H1 (cell line): ENCODE measurements around the gene SCP2. TPM values are rescaled to one million over a fixed set of nuclear protein-coding genes. Genes with fewer than 3 reads are reported as not detected.

Experiments
- CTCF ChIA-PET: fragments of 300-600 bp; sonication (Branson Sonifier 250); formaldehyde crosslinking; loops from one replicate; lab custom pipeline; 2021; ENCODE audit not compliant: partially characterized antibody; lab: Charles Lee
- POLR2A ChIA-PET: fragments of 300-600 bp; sonication (Branson Sonifier 250); formaldehyde crosslinking; loops from one replicate; lab custom pipeline; 2021; ENCODE audit warnings: inconsistent platforms; ENCODE audit not compliant: partially characterized antibody; lab: Charles Lee
- DNase-seq, 2 experiments: peaks; one replicate each; pipeline versions ENCODE4 v3.0.0 to v3.0.0-alpha.2; 2010 to 2022; ENCODE audit warnings: low spot score in 2 of 2, low read depth in 1 of 2, mixed read lengths in 1 of 2
- FAIRE-seq: peaks from 2 replicates; lab custom pipeline; 2011; peaks lifted over from hg19 to GRCh38; lab: Jason Lieb, UNC
- H2AFZ ChIP-seq: 2 replicates; pipeline ENCODE4 v1.8.1; 2012; ENCODE audit warnings: low read length, inconsistent platforms
- H2AK5ac ChIP-seq: 2 replicates; pipeline ENCODE4 v1.6.1; 2013; ENCODE audit warnings: low read depth, low read length
- H2BK120ac ChIP-seq: replicated peaks from 2 replicates; pipeline ENCODE3; 2013; ENCODE audit warnings: low read depth, low read length, inconsistent platforms
- H2BK12ac ChIP-seq: 2 replicates; pipeline ENCODE4 v1.6.1; 2013; ENCODE audit warnings: low read depth, low read length
- H2BK15ac ChIP-seq: 2 replicates; pipeline ENCODE4 v1.6.1; 2013; ENCODE audit warnings: low read length
- H2BK20ac ChIP-seq: 2 replicates; pipeline ENCODE4 v1.6.1; 2013; ENCODE audit warnings: low read length
- H2BK5ac ChIP-seq: 2 replicates; pipeline ENCODE4 v1.6.1; 2013; ENCODE audit warnings: low read depth, low read length
- H3K14ac ChIP-seq: 2 replicates; pipeline ENCODE4 v1.6.1; 2013; ENCODE audit warnings: inconsistent platforms; ENCODE audit not compliant: insufficient read length
- H3K18ac ChIP-seq: 2 replicates; pipeline ENCODE4 v1.6.1; 2013; ENCODE audit warnings: low read length; ENCODE audit errors: extremely low read depth
- H3K23ac ChIP-seq: 2 replicates; pipeline ENCODE4 v1.6.1; 2013; ENCODE audit warnings: inconsistent platforms; ENCODE audit not compliant: insufficient read length
- H3K23me2 ChIP-seq: 2 replicates; pipeline ENCODE4 v1.6.1; 2013; ENCODE audit warnings: low read depth, low read length
- H3K27ac ChIP-seq: 2 replicates; pipeline ENCODE4 v1.6.1; 2011; ENCODE audit warnings: low read depth, low read length, inconsistent platforms
- H3K27me3 ChIP-seq, 4 experiments: replicated peaks in 1 of 4; 1 replicate in 1 of 4; 2 replicates in 3 of 4; pipeline versions ENCODE4 v1.6.1 to v1.8.1; 2011 to 2013; ENCODE audit warnings: low read length in 3 of 4, mild to moderate bottlenecking in 3 of 4, inconsistent platforms in 2 of 4, mixed read lengths in 2 of 4, moderate library complexity in 1 of 4; ENCODE audit not compliant: control insufficient read depth in 3 of 4, insufficient read depth in 3 of 4; ENCODE audit errors: extremely low read depth in 1 of 4
- H3K36me3 ChIP-seq, 4 experiments: 2 replicates each; pipeline versions ENCODE4 v1.6.1 to v1.8.1; 2011 to 2013; ENCODE audit warnings: mild to moderate bottlenecking in 4 of 4, low read length in 3 of 4, moderate library complexity in 2 of 4, control low read depth in 1 of 4, inconsistent platforms in 1 of 4; ENCODE audit not compliant: insufficient read depth in 4 of 4, control insufficient read depth in 2 of 4
- H3K4ac ChIP-seq: replicated peaks from 2 replicates; pipeline ENCODE3; 2013; ENCODE audit warnings: low read length, low read depth, mixed read lengths, inconsistent platforms; ENCODE audit not compliant: insufficient read length
- H3K4me1 ChIP-seq, 4 experiments: replicated peaks in 1 of 4; 1 replicate in 1 of 4; 2 replicates in 3 of 4; pipeline versions ENCODE4 v1.6.1 to v1.8.1; 2011 to 2013; ENCODE audit warnings: low read length in 3 of 4, inconsistent platforms in 2 of 4, mixed read lengths in 1 of 4; ENCODE audit not compliant: insufficient read depth in 4 of 4, control insufficient read depth in 3 of 4
- H3K4me2 ChIP-seq, 2 experiments: 2 replicates each; pipeline versions ENCODE4 v1.6.1 to v1.8.1; 2011 to 2013; ENCODE audit warnings: low read depth in 2 of 2, low read length in 2 of 2, control low read depth in 1 of 2, inconsistent platforms in 1 of 2, mild to moderate bottlenecking in 1 of 2; ENCODE audit not compliant: insufficient read depth in 1 of 2
- H3K4me3 ChIP-seq, 4 experiments: fragments of 200-600, 300-600 bp in 1 of 4; sonication (generic), shearing (Covaris generic), sonication (Bioruptor Twin) in 1 of 4; 2 replicates each; pipeline versions ENCODE4 v1.5.1 to v1.8.1; 2011 to 2016; ENCODE audit warnings: low read length in 4 of 4, low read depth in 3 of 4, control low read depth in 2 of 4, inconsistent platforms in 2 of 4, mild to moderate bottlenecking in 2 of 4, mixed read lengths in 1 of 4, moderate library complexity in 1 of 4; ENCODE audit not compliant: insufficient read depth in 2 of 4; ENCODE audit errors: extremely low read depth in 1 of 4
- H3K56ac ChIP-seq: replicated peaks from 2 replicates; pipeline ENCODE3; 2013; ENCODE audit warnings: low read depth, mild to moderate bottlenecking, mixed read lengths, low read length, inconsistent platforms; ENCODE audit not compliant: insufficient read length
- H3K79me1 ChIP-seq: 2 replicates; pipeline ENCODE4 v1.6.1; 2013; ENCODE audit warnings: low read depth, low read length, control low read depth
- H3K79me2 ChIP-seq, 2 experiments: 2 replicates each; pipeline versions ENCODE4 v1.6.1 to v1.8.1; 2012 to 2013; ENCODE audit warnings: low read length in 2 of 2, mild to moderate bottlenecking in 2 of 2, inconsistent platforms in 1 of 2; ENCODE audit not compliant: insufficient read depth in 2 of 2, control insufficient read depth in 1 of 2
- H3K9ac ChIP-seq, 4 experiments: replicated peaks in 1 of 4; 1 replicate in 1 of 4; 2 replicates in 3 of 4; pipeline versions ENCODE4 v1.6.1 to v1.8.1; 2011 to 2013; ENCODE audit warnings: low read depth in 3 of 4, low read length in 3 of 4, control low read depth in 2 of 4, mild to moderate bottlenecking in 2 of 4, moderate library complexity in 2 of 4, inconsistent platforms in 1 of 4; ENCODE audit errors: extremely low read depth in 1 of 4
- H3K9me3 ChIP-seq, 2 experiments: 2 replicates each; pipeline versions ENCODE4 v1.6.1 to v1.8.1; 2012 to 2013; ENCODE audit warnings: mild to moderate bottlenecking in 2 of 2, moderate library complexity in 2 of 2, control low read depth in 1 of 2, inconsistent platforms in 1 of 2, low read depth in 1 of 2, low read length in 1 of 2, mixed read lengths in 1 of 2; ENCODE audit not compliant: insufficient read depth in 2 of 2
- H4K20me1 ChIP-seq, 2 experiments: replicated peaks in 1 of 2; 2 replicates each; pipeline versions ENCODE3 to v1.8.1; 2011 to 2013; ENCODE audit warnings: inconsistent platforms in 2 of 2, low read length in 2 of 2, mild to moderate bottlenecking in 1 of 2; ENCODE audit not compliant: insufficient read depth in 2 of 2, control insufficient read depth in 1 of 2
- H4K5ac ChIP-seq: 2 replicates; pipeline ENCODE4 v1.6.1; 2013; ENCODE audit warnings: low read length, low read depth, mixed read lengths, inconsistent platforms; ENCODE audit not compliant: insufficient read length
- H4K8ac ChIP-seq: 2 replicates; pipeline ENCODE4 v1.8.0; 2013; ENCODE audit warnings: mild to moderate bottlenecking, moderate library complexity, low read length, inconsistent platforms; ENCODE audit not compliant: insufficient read depth; ENCODE audit errors: extremely low read depth
- H4K91ac ChIP-seq: replicated peaks from 2 replicates; pipeline ENCODE3; 2013; ENCODE audit warnings: low read length, mixed read lengths, inconsistent platforms; ENCODE audit not compliant: insufficient read length
- CEBPB ChIP-seq: IDR thresholded peaks from 2 replicates; pipeline ENCODE4 v1.6.1; 2012; ENCODE audit warnings: low read depth, low read length
- EGR1 ChIP-seq: IDR thresholded peaks from 2 replicates; pipeline ENCODE4 v1.6.1; 2011; ENCODE audit warnings: low read depth, low read length, borderline replicate concordance
- GTF2F1 ChIP-seq: IDR thresholded peaks from 2 replicates; pipeline ENCODE4 v1.6.1; 2012; ENCODE audit warnings: low read depth, low read length, improper control_type of control experiment, borderline replicate concordance
- JUN ChIP-seq: IDR thresholded peaks from 2 replicates; pipeline ENCODE4 v1.6.1; 2011; ENCODE audit warnings: low read depth, mild to moderate bottlenecking, improper control_type of control experiment, low read length
- JUND ChIP-seq: IDR thresholded peaks from 2 replicates; pipeline ENCODE4 v1.6.1; 2011; ENCODE audit warnings: mild to moderate bottlenecking, improper control_type of control experiment, low read length
- KDM5A ChIP-seq: fragments of 200-600 bp; IDR thresholded peaks from 2 replicates; pipeline ENCODE4 v1.7.1; 2012; ENCODE audit warnings: mild to moderate bottlenecking, low read length, inconsistent platforms, mixed read lengths
- SAP30 ChIP-seq: fragments of 300-600 bp; sonication (generic); IDR thresholded peaks from 2 replicates; pipeline ENCODE4 v1.7.1; 2012; ENCODE audit warnings: low read length, moderate library complexity, mild to moderate bottlenecking, inconsistent platforms; ENCODE audit not compliant: insufficient read depth, insufficient replicate concordance
- SIN3A ChIP-seq, 2 experiments: IDR thresholded peaks in 1 of 2; conservative IDR thresholded peaks in 1 of 2; 2 replicates each; pipeline ENCODE4 v1.6.1; 2011 to 2012; ENCODE audit warnings: low read length in 2 of 2, improper control_type of control experiment in 1 of 2, low read depth in 1 of 2, mild to moderate bottlenecking in 1 of 2
- SIX5 ChIP-seq: IDR thresholded peaks from 2 replicates; pipeline ENCODE4 v1.6.1; 2011; ENCODE audit warnings: mild to moderate bottlenecking, low read depth, low read length
- SP1 ChIP-seq: IDR thresholded peaks from 2 replicates; pipeline ENCODE4 v1.6.1; 2011; ENCODE audit warnings: low read depth, low read length
- SP4 ChIP-seq: IDR thresholded peaks from 2 replicates; pipeline ENCODE4 v1.6.1; 2012; ENCODE audit warnings: low read length, inconsistent platforms
- SRF ChIP-seq: IDR thresholded peaks from 2 replicates; pipeline ENCODE4 v1.6.1; 2011; ENCODE audit warnings: mild to moderate bottlenecking, low read depth, low read length, moderate library complexity
- TAF1 ChIP-seq: IDR thresholded peaks from 2 replicates; pipeline ENCODE4 v1.6.1; 2011; ENCODE audit warnings: mild to moderate bottlenecking, low read depth, low read length
- WGBS, 2 experiments: shearing (Covaris generic) in 1 of 2; methylation state at CpG; one replicate each; pipeline versions ENCODE4 v1.1.6 to v1.1.7; 2013 to 2015; ENCODE audit warnings: low lambda C conversion rate in 2 of 2, mixed read lengths in 2 of 2, inconsistent platforms in 1 of 2, low coverage in 1 of 2, missing lambda C conversion rate in 1 of 2; ENCODE audit not compliant: insufficient replicate concordance in 2 of 2, insufficient coverage in 1 of 2, insufficient read length in 1 of 2; ENCODE audit errors: extremely low coverage in 1 of 2, missing lambda C conversion rate in 1 of 2; 5-methylcytosine and 5-hydroxymethylcytosine counted together
- polyA plus RNA-seq, 7 experiments: library from polyadenylated mRNA; depleted of rRNA in 3 of 7; stranded (reverse) in 5 of 7; unstranded in 2 of 7; fragments of >200 nt in 5 of 7; fragments of 200-250 nt in 2 of 7; gene quantifications; 1 replicate in 5 of 7; 2 replicates in 1 of 7; 4 replicates in 1 of 7; pipeline versions ENCODE4 v1.2.1 to v1.2.3, GENCODE V29; 2011 to 2013; ENCODE audit warnings: missing spikeins in 2 of 7, mixed read lengths in 2 of 7
- total RNA-seq: library from RNA; stranded (reverse); fragmentation: NEBNext Ultra II Directional; extraction: Animal tissue kit (Norgen Biotek cat#: 25700); gene quantifications from 2 replicates; pipeline ENCODE4 v1.2.1, GENCODE V29; 2021

The SCP2 gene
- total and polyA plus RNA-seq, 2 of the 8 experiments (the other 6 are each of a cell fraction or from before 2014, with no cell fraction given), result 20.9 to 54.3 TPM

- H2BK12ac ChIP-seq, result peak overlapping the region; percentile 27; the same call in 1 of the 2 replicates
- no peak overlapping the region for H2BK15ac ChIP-seq
- H3K56ac ChIP-seq, result no peak overlapping the region
- H2AK5ac ChIP-seq, result 0 out of 2 replicates have a peak overlapping the region, but pooled peaks have one; percentile 41
- H3K27me3 ChIP-seq, result no peaks in the 10 kb centered on the region; a peak in 1 of 7 replicates
- H4K20me1 ChIP-seq, result peaks cover 0 to 2% of the 10 kb centered on the region in 2 experiments
- H3K79me1 ChIP-seq, result no peaks in the 10 kb centered on the region
- 0 out of 4 replicates have a peak overlapping the region, but pooled peaks of 1 of the 2 experiments have one; percentile 26 for H3K4me2 ChIP-seq
- H3K9me3 ChIP-seq, result no peaks in the 10 kb centered on the region
- no peak overlapping the region for H3K4me3 ChIP-seq
- peak overlapping the region; percentile 49 for H4K91ac ChIP-seq
- POLR2A ChIA-PET, result interaction anchor here (0.6 to 1.3 kb wide), 3 partner anchors 11 to 443 kb away, joined by 3 read pairs; no protein-coding TSS in a partner anchor
- no peaks in the 10 kb centered on the region for H3K79me2 ChIP-seq
- H2BK120ac ChIP-seq, result no peak overlapping the region
- no peak overlapping the region for H2AFZ ChIP-seq
- no peak overlapping the region for H4K8ac ChIP-seq
- H3K23ac ChIP-seq, result no peak overlapping the region
- TF ChIP-seq SIN3A (conservative IDR thresholded peaks at IDR 0.05 in 1 of 2, IDR thresholded peaks at IDR 0.05 in 1 of 2; ENCODE audit: low read depth in 1 of 2, low read length in 2 of 2) (no peak), SP4 (no peak), EGR1 (no peak), SRF (no peak), TAF1 (no peak), SAP30 (no peak), SIX5 (no peak), KDM5A (no peak), JUN (no peak), GTF2F1 (no peak), SP1 (no peak), CEBPB (no peak), JUND (no peak)
- H3K18ac ChIP-seq, result no peak overlapping the region
- WGBS, 2 experiments, result 81% methylated on average over 13 of the region's 13 CpGs; no CpG with 5 or more reads in 1 of the 2 experiments
- no peak for FAIRE-seq
- CTCF ChIA-PET, result interaction anchor here (0.8 to 3.5 kb wide), 7 partner anchors 10 to 98 kb away, joined by 3 to 14 read pairs (median 5); no protein-coding TSS in a partner anchor
- no peak overlapping the region for H3K14ac ChIP-seq
- H2BK20ac ChIP-seq, result no peak overlapping the region
- 0 out of 2 replicates have a peak, but pooled peaks cover 2% of the 10 kb centered on the region for H3K23me2 ChIP-seq
- no peak overlapping the region for H4K5ac ChIP-seq
- peaks cover 0 to 22% (median 9%) of the 10 kb centered on the region in 4 experiments; a peak in 6 of 7 replicates for H3K4me1 ChIP-seq
- DNase-seq, result no peak
- peak overlapping the region; percentile 47 for H3K4ac ChIP-seq
- H3K36me3 ChIP-seq, result no peaks in the 10 kb centered on the region
- no peak overlapping the region for H3K27ac ChIP-seq
- no peak overlapping the region; a peak in 1 of 7 replicates for H3K9ac ChIP-seq
- no peak overlapping the region for H2BK5ac ChIP-seq
Observed at GRCh38 chr1:53082826-53083455, 155.9 kb downstream of the SCP2 start.
